Mesendoderm (in vitro differentiated cells): ENCODE measurements around the gene TMEM63B.
"Not testable (repeated sequence)": the region's sequence is repeated elsewhere in the genome, so short reads cannot be mapped to it uniquely, and the experiment has no call there.

Experiments used
- DNase-seq: peaks from one replicate; pipeline ENCODE4 v3.0.0; 2013
- H2AK5ac ChIP-seq: 2 replicates; pipeline ENCODE4 v1.6.1; 2013; ENCODE audit warnings: low read length, inconsistent platforms
- H2BK120ac ChIP-seq: 2 replicates; pipeline ENCODE4 v1.6.1; 2013; ENCODE audit warnings: low read depth, mild to moderate bottlenecking, low read length, moderate library complexity, mixed read lengths
- H2BK15ac ChIP-seq: replicated peaks from 2 replicates; pipeline ENCODE4 v1.6.1; 2013; ENCODE audit warnings: low read depth, mild to moderate bottlenecking, moderate library complexity
- H2BK5ac ChIP-seq: 2 replicates; pipeline ENCODE4 v1.6.1; 2013; ENCODE audit warnings: low read length, inconsistent platforms
- H3K18ac ChIP-seq: 2 replicates; pipeline ENCODE4 v1.6.1; 2013; ENCODE audit warnings: mild to moderate bottlenecking, low read length, mixed read lengths
- H3K23ac ChIP-seq: one replicate; pipeline ENCODE4 v1.6.1; 2013; ENCODE audit warnings: low read length
- H3K27ac ChIP-seq: 2 replicates; pipeline ENCODE4 v1.5.1; 2013; ENCODE audit warnings: low read depth, mild to moderate bottlenecking, inconsistent platforms, low read length, moderate library complexity
- H3K27me3 ChIP-seq: 2 replicates; pipeline ENCODE4 v1.6.1; 2013; ENCODE audit warnings: low read length, control low read depth, mild to moderate bottlenecking, inconsistent platforms; ENCODE audit not compliant: insufficient read depth, poor library complexity
- H3K36me3 ChIP-seq: 2 replicates; pipeline ENCODE4 v1.6.1; 2013; ENCODE audit warnings: low read length, inconsistent platforms; ENCODE audit not compliant: control insufficient read depth, insufficient read depth
- H3K4ac ChIP-seq: one replicate; pipeline ENCODE4 v1.6.1; 2013; ENCODE audit warnings: low read depth, mild to moderate bottlenecking, low read length, moderate library complexity
- H3K4me1 ChIP-seq: 2 replicates; pipeline ENCODE4 v1.6.1; 2013; ENCODE audit warnings: low read depth, low read length, inconsistent platforms; ENCODE audit not compliant: control insufficient read depth
- H3K4me2 ChIP-seq: 2 replicates; pipeline ENCODE4 v1.6.1; 2013; ENCODE audit warnings: low read length
- H3K4me3 ChIP-seq: 2 replicates; pipeline ENCODE4 v1.5.1; 2013; ENCODE audit warnings: mild to moderate bottlenecking, low read length
- H3K56ac ChIP-seq: one replicate; pipeline ENCODE4 v1.6.1; 2013; ENCODE audit warnings: low read length
- H3K79me1 ChIP-seq: 2 replicates; pipeline ENCODE4 v1.6.1; 2013; ENCODE audit warnings: low read length, inconsistent platforms
- H3K79me2 ChIP-seq: 2 replicates; pipeline ENCODE4 v1.6.1; 2013; ENCODE audit warnings: mild to moderate bottlenecking, low read length; ENCODE audit not compliant: control insufficient read depth, insufficient read depth
- H3K9ac ChIP-seq: 2 replicates; pipeline ENCODE4 v1.6.1; 2013; ENCODE audit warnings: low read length, inconsistent platforms
- H4K5ac ChIP-seq: one replicate; pipeline ENCODE4 v1.6.1; 2013; ENCODE audit warnings: low read length
- H4K8ac ChIP-seq: one replicate; pipeline ENCODE4 v1.6.1; 2013; ENCODE audit warnings: low read depth, mild to moderate bottlenecking, control low read depth, low read length, moderate library complexity
- WGBS: extraction: QIAGEN DNeasy Blood & Tissue Kit; methylation state at CpG from one replicate; pipeline ENCODE4 v1.1.7; 2013; ENCODE audit warnings: low lambda C conversion rate, missing lambda C conversion rate; ENCODE audit not compliant: insufficient coverage; ENCODE audit errors: extremely low coverage; 5-methylcytosine and 5-hydroxymethylcytosine counted together

The TMEM63B gene

GRCh38 chr6:44138717-44139350, 11.5 kb downstream of the TMEM63B start:
- H3K23ac ChIP-seq = no peak overlapping the region
- H4K8ac ChIP-seq = no peak overlapping the region
- no peak for DNase-seq
- H2BK120ac ChIP-seq = no peak overlapping the region
- peaks cover 2% of the 10 kb centered on the region for H3K36me3 ChIP-seq
- no peak overlapping the region for H2AK5ac ChIP-seq
- no peak overlapping the region for H3K27ac ChIP-seq
- peak overlapping the region; percentile 13 for H3K9ac ChIP-seq
- WGBS = no CpG with 5 or more reads among the region's 6 CpGs
- H3K18ac ChIP-seq = no peak overlapping the region
- H3K4ac ChIP-seq = no peak overlapping the region
- no peak overlapping the region for H2BK15ac ChIP-seq
- H3K56ac ChIP-seq = peak overlapping the region; percentile 49
- H2BK5ac ChIP-seq = no peak overlapping the region
- H3K27me3 ChIP-seq = no peaks in the 10 kb centered on the region
- H4K5ac ChIP-seq = no peak overlapping the region
- H3K4me3 ChIP-seq = no peak overlapping the region
- H3K79me1 ChIP-seq = no peaks in the 10 kb centered on the region
- H3K79me2 ChIP-seq = no peaks in the 10 kb centered on the region
- H3K4me2 ChIP-seq = no peak overlapping the region
- H3K4me1 ChIP-seq = peaks cover 2% of the 10 kb centered on the region

GRCh38 chr6:44139351-44139743, 12.0 kb downstream of the TMEM63B start:
- Histone ChIP-seq H4K8ac (no peak overlapping the region), H2BK120ac (no peak overlapping the region), H3K36me3 (peaks cover 2% of the 10 kb centered on the region), H3K9ac (no peak overlapping the region), H3K27me3 (no peaks in the 10 kb centered on the region), H2BK15ac (no peak overlapping the region), H3K79me1 (no peaks in the 10 kb centered on the region), H3K4me2 (no peak overlapping the region), H3K27ac (no peak overlapping the region), H3K4me3 (no peak overlapping the region), H3K18ac (no peak overlapping the region), H3K23ac (no peak overlapping the region), H2AK5ac (no peak overlapping the region), H3K79me2 (no peaks in the 10 kb centered on the region), H4K5ac (no peak overlapping the region), H2BK5ac (no peak overlapping the region), H3K56ac (no peak overlapping the region), H3K4me1 (no peaks in the 10 kb centered on the region), H3K4ac (no peak overlapping the region)
- WGBS = no CpG with 5 or more reads among the region's 10 CpGs
- DNase-seq = no peak

GRCh38 chr6:44142835-44143234, 15.5 kb downstream of the TMEM63B start:
- H4K8ac ChIP-seq = no peak overlapping the region
- no peak overlapping the region for H3K9ac ChIP-seq
- no peak overlapping the region for H3K56ac ChIP-seq
- no peak overlapping the region for H3K4ac ChIP-seq
- no peak overlapping the region for H2BK15ac ChIP-seq
- peaks cover 2% of the 10 kb centered on the region for H3K36me3 ChIP-seq
- no peak overlapping the region for H2BK120ac ChIP-seq
- no peak for DNase-seq
- no peak overlapping the region for H3K4me3 ChIP-seq
- no peak overlapping the region for H4K5ac ChIP-seq
- H2BK5ac ChIP-seq = no peak overlapping the region
- no CpG with 5 or more reads among the region's 1 CpG for WGBS
- no peak overlapping the region for H3K23ac ChIP-seq
- no peak overlapping the region for H3K27ac ChIP-seq
- H3K79me2 ChIP-seq = no peaks in the 10 kb centered on the region
- no peak overlapping the region for H3K18ac ChIP-seq
- H3K4me2 ChIP-seq = no peak overlapping the region
- H3K4me1 ChIP-seq = no peaks in the 10 kb centered on the region
- no peaks in the 10 kb centered on the region for H3K27me3 ChIP-seq
- no peaks in the 10 kb centered on the region for H3K79me1 ChIP-seq
- H2AK5ac ChIP-seq = no peak overlapping the region

GRCh38 chr6:44143731-44144130, 16.4 kb downstream of the TMEM63B start:
- Histone ChIP-seq H2BK15ac (no peak overlapping the region), H3K4me2 (no peak overlapping the region), H2AK5ac (no peak overlapping the region), H4K8ac (no peak overlapping the region), H3K4me1 (no peaks in the 10 kb centered on the region), H3K27ac (no peak overlapping the region), H3K27me3 (no peaks in the 10 kb centered on the region), H4K5ac (no peak overlapping the region), H3K23ac (no peak overlapping the region), H3K4ac (no peak overlapping the region), H2BK5ac (no peak overlapping the region), H3K79me1 (no peaks in the 10 kb centered on the region), H3K79me2 (no peaks in the 10 kb centered on the region), H3K56ac (no peak overlapping the region), H3K36me3 (peaks cover 2% of the 10 kb centered on the region), H3K18ac (no peak overlapping the region), H3K4me3 (no peak overlapping the region), H2BK120ac (no peak overlapping the region), H3K9ac (no peak overlapping the region)
- WGBS = no CpG with 5 or more reads among the region's 1 CpG
- DNase-seq = no peak

- not testable (repeated sequence) for H3K27me3 ChIP-seq, H2BK15ac ChIP-seq, H3K27ac ChIP-seq, H3K79me1 ChIP-seq, H2BK120ac ChIP-seq, H3K9ac ChIP-seq, H4K8ac ChIP-seq, H3K4me1 ChIP-seq, DNase-seq, H3K36me3 ChIP-seq, H4K5ac ChIP-seq, H3K4ac ChIP-seq, H3K4me3 ChIP-seq, H3K79me2 ChIP-seq, H3K23ac ChIP-seq, H3K4me2 ChIP-seq, H2AK5ac ChIP-seq, H3K56ac ChIP-seq, H2BK5ac ChIP-seq, H3K18ac ChIP-seq
- no CpG with 5 or more reads among the region's 3 CpGs for WGBS
These were observed 17.2 kb downstream of the TMEM63B start for GRCh38 chr6:44144536-44144935.

GRCh38 chr6:44145839-44146238, 18.5 kb downstream of the TMEM63B start:
- no peak overlapping the region for H3K4ac ChIP-seq
- no peak overlapping the region for H3K56ac ChIP-seq
- H3K4me3 ChIP-seq = no peak overlapping the region
- H3K36me3 ChIP-seq = no peaks in the 10 kb centered on the region
- no peak overlapping the region for H2BK15ac ChIP-seq
- no peak overlapping the region for H3K9ac ChIP-seq
- no peak for DNase-seq
- H4K8ac ChIP-seq = no peak overlapping the region
- H3K4me2 ChIP-seq = no peak overlapping the region
- H2BK120ac ChIP-seq = no peak overlapping the region
- H2AK5ac ChIP-seq = no peak overlapping the region
- H3K18ac ChIP-seq = no peak overlapping the region
- H3K4me1 ChIP-seq = no peaks in the 10 kb centered on the region
- H3K27ac ChIP-seq = no peak overlapping the region
- H2BK5ac ChIP-seq = no peak overlapping the region
- H3K23ac ChIP-seq = no peak overlapping the region
- no peak overlapping the region for H4K5ac ChIP-seq
- no peaks in the 10 kb centered on the region for H3K27me3 ChIP-seq
- H3K79me1 ChIP-seq = no peaks in the 10 kb centered on the region
- H3K79me2 ChIP-seq = no peaks in the 10 kb centered on the region
